Coronary artery (tissue), 2 donors: ENCODE results near the gene G6PC1.
"Not testable (repeated sequence)": the region's sequence is repeated elsewhere in the genome, so short reads cannot be mapped to it uniquely, and the experiment has no call there.

Experiments
- DNase-seq: peaks from one replicate; pipeline ENCODE4 v3.0.0-alpha.2; 2017; ENCODE audit warnings: low spot score
- H3K27ac ChIP-seq, 2 donors: fragments of 200-600 bp; sonication (generic); one replicate each; pipeline ENCODE4 v1.5.1; 2016 to 2019
- H3K4me3 ChIP-seq: fragments of 200-600 bp; sonication (generic); 2 replicates; pipeline ENCODE4 v1.5.1; 2016; ENCODE audit warnings: mild to moderate bottlenecking, moderate library complexity
- CTCF ChIP-seq: fragments of 200-600 bp; sonication (generic); IDR thresholded peaks from one replicate; pipeline ENCODE4 v1.5.1; 2019; ENCODE audit warnings: antibody characterized with exemption

Gene G6PC1

DNA sequence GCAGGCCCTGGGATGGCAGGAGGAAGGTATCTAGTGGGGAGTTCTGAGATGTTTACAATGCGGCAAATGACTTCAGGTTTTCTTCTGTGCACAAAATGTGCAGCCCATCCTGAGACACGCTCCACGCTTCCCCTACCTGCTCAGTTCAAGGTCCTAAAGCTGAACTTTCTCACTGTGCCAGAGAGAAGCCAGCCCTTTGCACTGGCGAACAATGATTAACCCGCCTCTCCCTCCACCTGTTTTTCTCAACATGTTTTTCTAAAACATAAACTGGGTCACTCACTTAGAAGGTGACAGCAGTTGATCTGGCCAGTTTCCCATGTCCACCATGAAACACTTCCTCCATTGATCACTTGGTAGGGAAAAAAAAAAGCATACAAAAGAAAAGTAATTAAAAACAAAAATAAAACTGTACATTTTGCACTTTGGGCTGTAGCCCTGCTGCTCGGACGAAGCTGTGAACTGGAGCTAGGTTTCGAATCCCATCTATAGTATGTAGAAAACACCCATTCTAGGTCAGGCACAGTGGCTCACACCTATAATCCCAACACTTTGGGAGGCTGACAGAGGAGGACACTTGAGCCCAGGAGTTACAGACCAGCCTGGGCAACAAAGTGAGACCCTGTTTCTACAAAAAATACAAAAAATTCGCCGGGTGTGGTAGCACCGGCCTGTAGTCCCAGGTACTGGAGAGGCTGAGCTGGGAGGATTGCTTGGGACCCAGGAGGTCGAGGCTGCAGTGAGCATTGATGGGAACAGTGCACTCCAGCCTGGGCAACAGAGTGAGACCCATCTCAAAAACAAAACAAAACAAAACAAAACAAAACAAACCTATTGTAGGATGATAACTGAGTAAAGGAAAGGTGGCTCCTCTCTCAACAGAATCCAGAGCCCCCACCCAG is 6.1 kb upstream of the G6PC1 start:
- no peak overlapping the region for H3K4me3 ChIP-seq
- DNase-seq: no peak
- no peak for TF ChIP-seq CTCF
- H3K27ac ChIP-seq: peak overlapping the region; percentile 6 to 74

DNA sequence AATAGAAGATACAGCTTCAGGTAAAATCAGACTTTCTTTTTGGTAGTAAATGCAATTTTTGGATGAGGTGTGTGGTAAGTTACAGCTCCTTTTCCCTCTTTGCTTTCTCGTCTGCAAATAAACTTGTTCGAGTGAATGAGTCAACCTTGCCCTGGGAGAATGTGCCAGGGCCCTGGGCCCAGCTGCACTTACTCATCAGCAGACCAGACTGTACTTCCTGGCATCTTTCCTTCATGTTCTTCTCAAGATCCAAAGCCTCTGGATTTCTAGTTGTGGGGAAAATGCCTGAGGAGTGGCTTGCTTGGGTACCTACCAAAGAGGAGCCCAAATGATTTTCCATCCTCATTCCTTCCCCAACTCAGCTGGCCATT is 5.4 kb upstream of the G6PC1 start:
- peak; percentile 86 for DNase-seq
- TF ChIP-seq CTCF: no peak
- Histone ChIP-seq H3K4me3 (no peak overlapping the region), H3K27ac (peak overlapping the region; percentile 6 to 43)

DNA sequence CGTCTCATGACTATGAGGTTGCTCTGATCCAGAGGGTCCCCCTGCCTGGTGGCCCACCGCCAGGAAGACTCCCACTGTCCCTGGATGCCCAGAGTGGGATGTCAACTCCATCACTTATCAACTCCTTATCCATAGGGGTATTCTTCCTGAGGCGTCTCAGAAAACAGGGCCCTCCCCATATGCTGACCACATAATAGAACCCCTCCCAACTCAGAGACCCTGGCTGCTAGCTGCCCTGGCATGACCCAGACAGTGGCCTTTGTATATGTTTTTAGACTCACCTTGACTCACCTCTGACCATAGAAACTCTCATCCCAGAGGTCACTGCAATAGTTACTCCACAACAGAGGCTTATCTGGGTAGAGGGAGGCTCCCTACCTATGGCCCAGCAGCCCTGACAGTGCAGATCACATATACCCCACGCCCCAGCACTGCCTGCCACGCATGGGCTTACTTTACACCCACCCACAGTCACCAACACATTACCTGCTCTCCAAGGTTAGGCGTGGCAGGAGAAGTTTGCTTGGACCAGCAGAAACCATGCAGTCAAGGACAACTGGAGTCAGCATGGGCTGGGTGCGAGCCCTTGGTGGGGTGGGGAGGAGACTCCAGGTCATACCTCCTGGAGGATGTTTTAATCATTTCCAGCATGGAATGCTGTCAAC is 2.3 kb upstream of the G6PC1 start:
- no peak for DNase-seq
- TF ChIP-seq CTCF: no peak
- H3K27ac ChIP-seq: no peak overlapping the region
- no peak overlapping the region for H3K4me3 ChIP-seq

DNA sequence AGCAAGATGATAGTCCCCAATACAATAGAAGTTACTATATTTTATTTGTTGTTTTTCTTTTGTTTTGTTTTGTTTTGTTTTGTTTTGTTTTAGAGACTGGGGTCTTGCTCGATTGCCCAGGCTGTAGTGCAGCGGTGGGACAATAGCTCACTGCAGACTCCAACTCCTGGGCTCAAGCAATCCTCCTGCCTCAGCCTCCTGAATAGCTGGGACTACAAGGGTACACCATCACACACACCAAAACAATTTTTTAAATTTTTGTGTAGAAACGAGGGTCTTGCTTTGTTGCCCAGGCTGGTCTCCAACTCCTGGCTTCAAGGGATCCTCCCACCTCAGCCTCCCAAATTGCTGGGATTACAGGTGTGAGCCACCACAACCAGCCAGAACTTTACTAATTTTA is 618 bp upstream of the G6PC1 start:
- H3K27ac ChIP-seq, H3K4me3 ChIP-seq, DNase-seq: not testable (repeated sequence)

- H3K27ac ChIP-seq: no peak overlapping the region
- no peak for DNase-seq
- H3K4me3 ChIP-seq: no peak overlapping the region
These were observed 1.1 kb downstream of the G6PC1 start for GRCh38 chr17:42901535-42902229.

DNA sequence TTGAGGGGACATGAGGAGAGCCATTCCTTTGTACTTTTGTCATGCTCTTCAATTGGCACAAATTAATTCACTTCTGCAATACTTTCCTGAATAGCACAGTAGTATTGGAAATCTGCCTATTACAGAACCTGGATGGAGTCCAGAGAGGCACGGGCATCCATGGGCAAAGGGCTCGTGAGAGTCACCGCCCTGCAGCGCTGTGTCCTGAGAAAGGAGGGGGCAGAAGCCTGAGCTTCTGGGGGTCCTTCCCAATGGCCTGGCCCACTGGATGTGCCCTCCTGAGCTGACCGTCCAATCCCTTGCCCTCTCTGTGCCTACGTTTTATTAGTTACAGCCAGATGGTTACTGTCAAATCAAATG is 3.5 kb downstream of the G6PC1 start:
- TF ChIP-seq CTCF: no peak
- Histone ChIP-seq H3K4me3 (no peak overlapping the region), H3K27ac (no peak overlapping the region)
- DNase-seq: no peak

More at GRCh38 chr17:42901535-42902229, 1.1 kb downstream of the G6PC1 start:
- no peak for TF ChIP-seq CTCF

DNA sequence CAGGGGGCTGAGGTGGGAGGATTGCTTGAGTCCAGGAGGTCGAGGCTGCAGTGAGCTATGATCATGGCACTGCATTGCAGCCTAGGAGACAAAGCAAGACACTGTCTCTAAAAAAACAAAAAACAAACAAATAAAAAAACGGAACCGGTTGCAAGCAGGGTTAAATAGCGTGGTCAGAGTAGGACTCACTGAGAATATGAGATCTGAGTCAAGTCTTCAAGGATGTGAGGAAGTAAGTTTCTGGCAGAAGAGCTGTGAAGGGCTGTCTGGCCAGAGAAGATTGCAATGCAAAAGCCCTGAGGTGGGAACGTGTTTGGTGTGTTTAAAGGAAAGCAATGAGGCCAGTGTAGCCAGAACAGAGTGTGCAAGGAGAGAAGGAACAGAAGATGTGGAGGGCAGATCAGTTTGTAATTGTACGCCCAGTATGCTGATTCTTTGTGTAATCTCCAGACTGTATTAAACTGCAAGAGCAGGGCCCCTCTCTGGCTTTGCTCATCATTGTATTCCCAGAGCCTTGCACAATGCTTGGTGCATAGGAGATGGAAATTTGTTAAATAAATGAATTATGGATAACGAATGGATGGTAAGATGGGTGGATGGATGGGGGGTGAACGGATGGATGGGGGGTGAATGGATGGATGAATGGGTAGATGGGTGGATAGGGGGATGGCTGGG is 6.3 kb downstream of the G6PC1 start:
- no peak for TF ChIP-seq CTCF
- H3K4me3 ChIP-seq: no peak overlapping the region
- no peak for DNase-seq
- no peak overlapping the region for H3K27ac ChIP-seq
